ENCODE results near the gene ACAP3.

- TF ChIP-seq CTCF (IDR thresholded peaks at IDR 0.05; ENCODE audit: insufficient read depth, low read length) (no peak), POLR2AphosphoS5 (IDR thresholded peaks at IDR 0.05; ENCODE audit: low read depth) (no peak), GABPA (IDR thresholded peaks at IDR 0.05; ENCODE audit: low read depth) (no peak), REST (IDR thresholded peaks at IDR 0.05; ENCODE audit: insufficient replicate concordance, low read depth) (no peak)
Observed at GRCh38 chr1:1295154-1295923, 12.4 kb downstream of the ACAP3 start.

All from HL-60 (cell line).